Amniotic epithelial cell (primary cell): Measurements from ENCODE around the gene SBK1.
A peak's percentile ranks its signal among the peaks of the same experiment; 100 is the strongest.
"Not testable (repeated sequence)": the region's sequence is repeated elsewhere in the genome, so short reads cannot be mapped to it uniquely, and the experiment has no call there.

ENCODE experiments used
- DNase-seq: peaks from one replicate; pipeline ENCODE4 v3.0.0-alpha.2; 2010; ENCODE audit warnings: low read depth

SBK1 gene

GRCh38 chr16:28291651-28292626, at the start of gene SBK1:
TSS of gene SBK1 (plus strand) at chr16:28292525. CDS start at chr16:28317392, 24,867 bp downstream.
- DNase-seq, result peak; percentile 47

GRCh38 chr16:28249483-28249882, 42.8 kb upstream of the SBK1 start:
- not testable (repeated sequence) for DNase-seq

- no peak for DNase-seq
Observed at GRCh38 chr16:28250999-28251398, 41.3 kb upstream of the SBK1 start.

- DNase-seq, result no peak
Observed at GRCh38 chr16:28254158-28254557, 38.2 kb upstream of the SBK1 start.

GRCh38 chr16:28255838-28256237, 36.5 kb upstream of the SBK1 start:
- no peak for DNase-seq

GRCh38 chr16:28257256-28257655, 35.1 kb upstream of the SBK1 start:
- no peak for DNase-seq

GRCh38 chr16:28258567-28258966, 33.8 kb upstream of the SBK1 start:
- peak; percentile 3 for DNase-seq

GRCh38 chr16:28259091-28259780, 33.1 kb upstream of the SBK1 start:
- no peak for DNase-seq

GRCh38 chr16:28259781-28260150, 32.6 kb upstream of the SBK1 start:
- DNase-seq, result no peak

- DNase-seq, result peak; percentile 3
Observed at GRCh38 chr16:28260193-28260592, 32.1 kb upstream of the SBK1 start.

GRCh38 chr16:28261942-28262341, 30.4 kb upstream of the SBK1 start:
- no peak for DNase-seq

GRCh38 chr16:28263305-28263704, 29.0 kb upstream of the SBK1 start:
- no peak for DNase-seq

GRCh38 chr16:28264656-28265055, 27.7 kb upstream of the SBK1 start:
- peak; percentile 73 for DNase-seq

GRCh38 chr16:28265822-28266221, 26.5 kb upstream of the SBK1 start:
- no peak for DNase-seq

- no peak for DNase-seq
Observed at GRCh38 chr16:28267356-28267755, 25.0 kb upstream of the SBK1 start.

GRCh38 chr16:28273511-28273910, 18.8 kb upstream of the SBK1 start:
- no peak for DNase-seq

GRCh38 chr16:28274676-28275075, 17.6 kb upstream of the SBK1 start:
- DNase-seq, result no peak

GRCh38 chr16:28276301-28276700, 16.0 kb upstream of the SBK1 start:
- DNase-seq, result no peak

- DNase-seq, result peak; percentile 49
Observed at GRCh38 chr16:28277537-28278388, 14.6 kb upstream of the SBK1 start.

- no peak for DNase-seq
Observed at GRCh38 chr16:28279006-28279405, 13.3 kb upstream of the SBK1 start.

GRCh38 chr16:28280881-28281836, 11.2 kb upstream of the SBK1 start:
- DNase-seq, result no peak
